Activated CD4-positive, alpha-beta T cell treated with anti-CD3 and anti-CD28 coated beads, Interleukin-2, amount 50 U/mL, for 48 hours (primary cell): ENCODE measurements around the gene RETREG1.

Experiments used
- DNase-seq, 2 experiments: peaks; one replicate each; pipeline ENCODE4 v3.0.0-alpha.2; 2020

The RETREG1 gene

DNA sequence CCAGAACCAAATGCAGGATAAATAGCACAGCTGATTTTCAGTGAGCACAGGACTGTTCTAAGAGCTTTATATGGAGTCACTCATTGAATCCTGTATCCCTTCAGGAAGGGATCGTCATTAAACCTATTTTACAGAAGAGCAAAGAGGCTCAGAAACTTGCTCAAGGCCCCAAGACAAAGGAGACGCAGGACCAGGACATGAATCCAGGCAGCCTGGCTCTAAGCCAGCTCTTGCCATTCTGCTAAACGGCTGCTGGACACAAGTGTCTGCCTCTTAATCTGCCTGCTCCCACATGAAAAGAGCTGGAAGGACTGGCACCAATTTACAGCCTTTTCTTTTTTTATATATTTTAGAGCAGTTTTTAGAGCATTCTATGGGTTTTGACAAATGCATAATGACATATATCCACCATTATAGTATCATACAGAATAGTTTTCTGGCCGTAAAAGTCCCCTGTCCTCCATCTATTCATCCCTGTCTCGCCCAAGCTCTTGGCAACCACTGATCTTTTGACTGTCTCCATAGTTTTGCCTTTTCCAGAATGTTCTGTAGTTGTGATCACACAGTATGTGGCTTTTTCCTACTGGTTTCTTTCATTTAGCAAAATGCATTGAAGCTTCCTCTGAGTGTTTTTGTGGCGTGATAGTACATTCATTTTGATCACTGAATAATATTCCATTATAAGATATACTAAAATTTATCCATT, 37.5 kb downstream of the RETREG1 start:
- no peak for DNase-seq

DNA sequence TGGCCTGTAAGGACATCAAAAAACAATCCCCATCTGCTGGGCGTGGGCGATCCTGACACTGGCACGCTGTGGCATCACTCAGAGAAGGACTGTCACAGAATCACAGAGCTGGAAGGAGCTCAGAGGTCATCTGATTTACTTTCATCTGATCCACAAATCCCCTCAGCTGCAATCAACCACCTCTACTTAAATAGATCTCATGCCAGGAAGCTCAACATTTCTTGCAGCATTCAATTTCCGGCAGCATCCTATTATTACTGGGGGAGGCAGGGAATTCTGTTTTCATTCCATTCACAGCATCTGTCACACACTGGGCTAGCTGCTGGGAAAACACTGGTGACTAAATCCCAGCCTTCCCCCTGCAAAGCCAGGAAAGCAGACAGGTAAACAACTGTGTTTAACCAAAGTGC, 38.3 kb downstream of the RETREG1 start:
- DNase-seq = no peak

DNA sequence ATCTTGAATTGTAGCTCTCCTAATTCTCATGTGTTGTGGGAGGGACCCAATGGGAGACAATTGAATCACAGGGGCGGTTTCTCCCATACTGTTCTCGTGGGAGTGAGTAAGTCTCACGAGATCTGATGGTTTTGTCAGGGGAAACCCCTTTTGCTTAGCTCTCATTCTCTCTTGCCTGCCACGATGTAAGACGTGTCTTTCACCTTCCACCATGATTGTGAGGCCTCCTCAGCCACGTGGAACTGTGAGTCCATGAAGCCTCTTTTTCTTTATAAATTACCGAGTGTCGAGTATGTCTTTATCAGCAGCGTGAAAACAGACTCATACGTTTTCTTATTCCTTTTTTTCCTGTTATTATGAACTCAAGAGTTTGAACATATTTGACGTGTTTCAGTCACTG, 39.1 kb downstream of the RETREG1 start:
- DNase-seq = no peak

DNA sequence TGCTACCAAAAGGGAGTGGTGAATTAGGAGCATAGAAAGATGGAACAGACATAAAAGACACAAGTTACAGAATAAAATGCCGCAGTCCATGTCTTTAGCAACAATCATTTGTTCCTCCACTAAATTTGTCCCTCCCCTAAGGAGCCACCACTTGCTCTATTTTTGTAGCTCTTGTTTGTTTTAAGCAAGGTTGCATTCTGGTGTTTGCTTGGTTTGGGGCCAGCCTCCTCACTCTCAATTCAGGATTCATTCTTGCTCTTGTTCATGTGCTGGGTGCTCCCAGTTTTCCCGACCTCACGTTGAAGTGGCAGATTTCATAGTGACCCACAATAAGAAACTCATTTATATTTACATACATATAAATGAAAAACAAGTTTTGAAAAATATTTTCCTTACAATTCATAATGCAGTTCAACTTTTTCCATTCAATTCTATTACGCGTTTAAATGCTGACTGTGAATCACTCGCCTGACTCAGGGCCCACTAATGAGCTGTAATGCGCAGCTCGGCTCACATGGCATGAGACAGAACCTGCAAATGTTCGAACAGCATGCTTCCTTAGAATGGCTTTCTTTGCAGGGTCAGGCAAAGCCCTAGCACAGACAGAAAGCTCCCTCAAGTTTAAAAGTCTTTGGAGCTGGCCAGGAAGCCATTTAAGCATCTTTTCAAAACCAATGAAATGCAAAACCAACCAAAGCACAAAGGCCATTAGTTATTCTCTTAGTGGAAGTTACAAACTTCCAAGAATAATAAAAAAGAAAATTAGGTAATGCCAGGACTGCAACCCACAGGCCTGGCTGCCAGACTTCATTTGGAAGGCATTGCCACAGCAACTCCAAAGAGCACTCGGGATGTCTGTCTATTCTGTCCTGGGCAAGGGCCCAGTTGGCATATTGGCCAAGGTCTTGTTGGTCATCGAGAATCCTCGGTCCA, 41.7 kb downstream of the RETREG1 start:
- no peak for DNase-seq

DNA sequence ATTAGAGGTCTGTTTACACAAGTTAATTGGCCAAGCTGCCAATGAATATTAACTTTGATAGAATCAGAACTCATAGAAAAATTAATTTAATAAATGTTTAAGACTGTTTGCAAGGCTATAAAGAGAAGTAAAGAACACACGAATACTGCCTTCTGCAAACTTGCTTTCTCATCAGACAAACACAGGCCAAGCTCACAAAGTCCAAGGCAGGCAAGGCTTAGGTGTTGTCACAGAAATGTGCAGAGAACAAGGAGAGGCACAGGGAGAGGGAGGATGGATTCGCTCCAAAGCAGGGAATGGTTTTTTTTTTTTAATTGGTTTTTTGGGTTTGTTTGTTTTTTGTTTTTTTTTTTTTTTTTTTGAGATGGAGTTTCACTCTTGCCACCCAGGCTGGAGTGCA, 43.4 kb downstream of the RETREG1 start:
- DNase-seq = no peak

DNA sequence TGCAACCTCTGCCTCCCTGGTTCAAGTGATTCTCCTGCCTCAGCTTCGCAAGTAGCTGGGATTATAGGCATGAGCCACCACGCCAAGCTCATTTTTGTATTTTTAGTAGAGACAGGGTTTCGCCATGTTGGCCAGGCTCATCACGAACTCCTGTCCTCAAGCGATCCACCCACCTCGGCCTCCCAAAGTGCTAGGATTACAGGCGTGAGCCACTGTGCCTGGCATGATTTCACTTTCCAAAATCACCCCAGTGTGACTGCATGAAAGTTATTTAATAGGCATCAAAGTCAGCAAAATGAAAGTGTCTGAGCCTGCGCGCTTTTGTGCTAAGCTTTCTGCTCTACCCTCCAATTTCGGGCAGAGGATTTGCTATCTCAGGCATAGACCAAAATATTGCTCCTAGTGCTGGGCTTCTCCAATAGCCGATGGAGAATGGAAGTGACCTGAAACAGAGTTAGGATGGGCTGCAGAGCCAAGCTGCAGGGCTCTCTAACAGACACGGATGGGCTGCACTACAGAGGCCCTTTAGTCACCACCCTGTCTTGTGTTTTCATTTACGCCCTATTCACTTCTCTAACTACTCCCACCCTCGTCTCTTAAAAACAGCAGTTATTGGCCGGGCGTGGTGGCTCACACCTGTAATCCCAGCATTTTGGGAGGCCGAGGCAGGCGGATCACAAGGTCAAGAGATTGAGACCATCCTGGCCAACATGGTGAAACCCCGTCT, 44.3 kb downstream of the RETREG1 start:
- DNase-seq = no peak

DNA sequence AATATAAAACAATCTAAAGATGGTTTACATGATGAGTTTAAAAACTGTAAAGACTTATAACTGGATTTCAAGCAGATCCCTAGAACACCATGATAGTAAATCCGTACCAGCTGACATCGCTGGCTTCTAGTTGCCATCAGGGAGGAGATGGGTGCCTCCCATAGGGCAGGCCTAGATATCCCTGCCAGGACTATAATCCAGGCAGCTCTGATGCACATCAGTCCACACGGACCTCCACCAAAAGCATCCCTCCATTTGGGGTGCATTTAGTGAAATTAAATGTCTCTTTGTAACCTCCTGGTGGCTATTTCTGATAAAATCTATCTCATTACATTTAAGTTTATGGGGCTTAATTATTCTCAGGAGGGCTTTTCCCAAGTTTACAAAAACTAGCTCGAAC, 45.8 kb downstream of the RETREG1 start:
- no peak for DNase-seq

DNA sequence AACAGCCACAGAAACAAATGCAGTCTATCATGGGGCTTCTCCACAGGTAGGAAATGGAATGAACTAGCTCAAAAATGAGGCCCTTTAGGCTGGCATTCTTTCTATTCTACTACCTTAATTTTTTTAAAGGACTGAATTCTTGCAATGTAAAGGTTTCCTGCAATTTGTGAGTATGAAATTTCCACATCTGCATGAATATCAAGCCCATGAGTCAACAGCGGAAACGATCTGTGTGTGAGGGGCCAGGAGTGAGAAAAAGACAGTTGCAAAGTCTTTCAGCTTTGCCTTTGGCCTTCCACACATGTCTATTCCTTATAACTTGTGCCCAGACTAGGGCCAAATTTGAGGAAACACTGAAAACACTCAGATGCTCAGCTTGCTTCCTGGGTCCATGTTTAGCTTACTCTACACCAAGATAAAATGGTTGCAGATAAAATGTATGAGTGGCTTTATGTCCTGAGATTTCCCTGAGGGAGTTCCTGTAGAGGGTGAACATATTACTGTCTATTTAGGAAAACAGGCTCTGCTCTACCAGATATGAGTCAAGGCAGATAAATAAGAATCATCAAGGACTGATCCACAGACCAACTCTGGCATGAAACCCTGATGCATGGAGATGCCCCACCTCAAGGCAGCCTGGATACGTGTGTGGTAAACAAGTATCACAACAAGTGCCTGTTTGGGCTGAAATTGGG, 46.5 kb downstream of the RETREG1 start:
- no peak for DNase-seq

DNA sequence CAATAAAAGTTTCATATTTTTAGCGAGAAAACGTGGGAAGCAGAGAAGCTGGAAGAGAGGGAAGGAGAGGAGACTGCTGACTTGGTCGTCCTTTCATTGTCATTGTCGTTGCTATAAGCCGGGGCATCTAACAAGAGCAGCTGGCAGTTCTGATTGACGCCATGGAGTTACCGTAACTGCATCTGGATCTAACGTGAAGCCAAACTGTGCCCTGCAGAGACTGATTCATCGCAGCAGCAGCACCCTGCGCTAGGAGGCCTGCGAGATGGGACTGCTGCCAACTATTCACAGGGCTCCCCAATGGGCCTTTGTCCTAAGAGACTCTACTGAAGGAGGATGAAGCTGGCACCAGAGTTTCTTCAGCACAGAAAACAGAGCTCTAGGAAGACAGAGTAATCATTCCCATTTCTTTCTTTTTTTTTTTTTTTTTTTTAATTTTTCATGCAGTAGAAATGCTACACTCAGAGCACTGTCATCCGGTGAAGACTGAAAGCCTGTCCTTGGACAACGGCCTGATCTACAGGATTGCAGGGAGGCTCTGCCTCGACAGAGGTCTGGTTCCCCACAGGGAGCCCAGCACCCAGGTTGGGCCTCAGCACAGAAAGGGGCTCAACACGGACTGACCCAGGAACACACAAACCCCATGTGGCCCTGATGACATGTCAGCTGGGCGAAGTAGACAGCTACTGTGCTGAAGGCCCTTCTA, 47.8 kb downstream of the RETREG1 start:
- DNase-seq = no peak

DNA sequence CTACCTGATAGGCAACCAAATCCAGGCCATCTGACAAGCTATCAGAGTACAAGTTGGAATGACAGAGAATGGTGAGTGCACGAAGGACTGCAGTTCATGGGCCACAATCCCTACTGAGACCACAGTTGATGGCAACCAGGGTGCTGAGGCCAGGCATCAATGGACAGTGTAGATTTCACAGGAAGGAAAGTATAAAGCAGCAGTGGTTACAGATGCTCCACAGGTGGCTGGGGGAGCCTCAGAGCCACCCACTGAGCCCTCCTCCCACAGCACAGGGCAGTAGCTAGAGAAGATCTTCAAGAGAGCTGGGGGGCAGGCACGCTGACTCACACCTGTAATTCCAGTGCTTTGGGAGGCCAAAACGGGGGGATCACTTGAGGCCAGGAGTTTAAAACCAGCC, 49.4 kb downstream of the RETREG1 start:
- DNase-seq = no peak

DNA sequence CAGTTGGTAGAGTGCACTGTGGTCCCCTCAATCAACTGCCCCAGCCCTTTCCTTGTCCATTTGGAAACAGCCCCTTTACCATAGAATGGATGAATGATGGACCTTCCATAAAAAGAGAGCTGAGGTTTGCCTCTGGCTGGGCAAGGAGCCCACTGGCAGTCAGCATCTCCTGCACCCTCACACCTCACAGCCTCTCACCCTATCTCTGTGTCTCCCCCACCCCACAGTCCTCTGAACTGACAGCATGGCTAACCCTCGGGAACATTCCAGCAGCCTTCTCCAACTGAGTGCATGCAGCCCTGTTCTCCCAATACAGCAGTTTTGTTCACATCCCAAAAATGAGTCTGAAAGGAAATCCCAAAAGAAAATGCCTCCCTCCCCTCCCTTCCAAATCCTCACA, 51.7 kb downstream of the RETREG1 start:
- no peak for DNase-seq

DNA sequence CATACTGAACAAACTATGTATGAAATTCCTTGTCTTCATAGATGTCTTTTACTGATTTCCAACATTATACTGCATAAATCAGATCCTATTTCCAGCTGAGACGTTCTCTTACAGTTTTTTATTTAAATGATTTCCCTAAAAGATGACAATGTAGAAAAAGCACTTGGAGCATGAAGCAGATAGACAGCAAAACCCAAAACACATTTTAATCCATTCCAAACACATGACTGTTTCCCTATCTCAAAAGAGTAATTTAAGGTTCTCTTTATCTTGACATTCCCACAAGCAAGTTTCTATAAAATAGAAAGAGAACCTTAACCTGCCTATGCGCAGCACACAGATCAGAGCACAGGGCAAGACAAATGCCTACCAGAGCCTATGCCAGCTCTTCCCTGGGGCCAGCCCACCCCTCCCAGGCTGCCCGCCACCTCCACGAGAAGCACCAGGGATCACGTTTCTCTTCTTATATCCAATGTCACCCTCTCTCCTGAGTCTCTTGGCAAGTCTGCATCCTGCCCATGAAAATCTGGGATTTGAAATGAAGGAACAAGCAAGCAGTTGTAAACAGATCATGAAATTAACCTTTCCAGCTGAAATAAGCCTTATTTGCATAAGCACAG, 52.4 kb downstream of the RETREG1 start:
- DNase-seq = no peak

DNA sequence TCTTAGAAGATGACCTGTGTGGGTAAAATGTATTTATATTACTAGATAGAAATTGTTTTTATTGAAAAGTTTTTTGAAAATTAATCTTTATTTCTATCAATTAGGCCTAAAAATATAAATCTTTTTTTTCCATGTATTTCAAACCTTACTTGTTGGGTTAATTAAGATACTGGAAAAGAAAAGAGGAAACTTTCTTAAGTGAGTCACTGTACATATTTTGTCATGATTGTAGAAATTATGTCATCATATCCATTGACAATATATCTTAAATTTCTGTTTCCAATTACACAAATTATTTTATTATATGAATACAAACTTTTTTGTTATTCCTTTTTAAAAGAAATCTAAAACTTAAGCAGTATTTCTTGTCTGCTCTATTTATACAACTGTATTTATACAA, 53.1 kb downstream of the RETREG1 start:
- no peak for DNase-seq

DNA sequence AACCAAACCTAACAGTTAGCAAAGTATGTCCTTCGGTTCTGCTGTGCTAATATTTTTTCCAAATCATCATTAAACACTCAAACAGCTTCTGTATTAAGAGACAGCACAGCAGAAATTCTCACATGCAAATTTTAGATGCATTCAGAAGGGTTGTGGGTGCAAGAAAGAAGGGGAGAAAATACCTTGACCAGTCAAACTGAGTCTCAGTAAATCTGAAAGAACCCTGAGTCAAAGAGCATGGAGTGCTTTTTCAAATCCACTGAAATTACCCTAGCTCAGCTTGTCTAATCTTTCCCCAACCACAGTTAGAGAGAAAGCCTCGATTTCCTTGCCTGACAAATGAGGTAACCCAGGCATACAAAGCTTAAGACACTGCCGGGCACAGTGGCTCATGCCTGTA, 55.1 kb downstream of the RETREG1 start:
- DNase-seq = no peak

DNA sequence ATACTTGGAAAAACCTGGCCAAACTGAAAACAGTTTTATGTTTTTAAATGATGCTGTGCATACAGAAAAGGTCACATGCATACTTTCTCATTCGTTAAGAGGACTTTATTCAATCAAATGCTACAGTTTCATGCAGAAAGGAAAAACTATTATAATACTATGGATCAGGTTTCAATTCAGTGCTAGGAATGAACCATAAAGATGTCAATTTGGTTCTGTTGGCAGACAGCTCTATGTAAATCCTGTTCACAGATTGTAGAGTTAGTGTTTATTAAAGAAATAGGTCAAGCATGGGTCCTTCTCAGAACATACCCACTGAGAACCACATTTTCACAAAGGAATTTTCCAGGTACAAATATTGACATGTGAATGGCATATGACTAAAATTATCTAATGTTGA, 57.1 kb downstream of the RETREG1 start:
- no peak for DNase-seq

DNA sequence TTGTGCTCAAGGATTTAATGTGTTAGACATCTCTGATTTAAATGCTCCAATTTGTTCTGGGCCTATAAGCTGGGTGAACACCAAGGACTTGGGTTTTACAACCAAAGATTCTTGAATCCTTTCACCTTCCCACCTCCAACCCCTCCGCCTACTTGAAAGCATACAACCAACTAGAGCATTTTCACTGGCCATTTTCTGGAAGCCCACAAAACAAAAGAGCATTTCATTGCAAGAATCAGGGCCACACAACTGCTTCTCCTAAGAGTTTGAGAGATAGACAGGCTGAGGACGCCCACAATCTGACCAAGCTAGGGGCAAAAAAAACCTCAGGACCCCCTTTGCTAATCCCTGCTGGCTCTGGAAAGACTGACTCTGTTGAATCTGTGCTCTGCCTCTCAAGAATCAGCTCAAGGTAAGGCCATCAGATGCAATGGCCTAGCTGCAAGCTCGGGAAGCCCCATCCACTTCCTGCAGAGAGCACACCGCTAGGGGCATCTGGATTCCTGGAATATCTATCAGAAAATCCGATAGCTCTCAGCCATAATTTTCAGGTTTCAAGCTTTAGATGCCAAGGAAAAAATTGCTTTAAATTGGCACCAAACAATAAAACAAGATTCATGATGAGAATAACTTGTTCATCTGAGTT, 57.7 kb downstream of the RETREG1 start:
- no peak for DNase-seq

DNA sequence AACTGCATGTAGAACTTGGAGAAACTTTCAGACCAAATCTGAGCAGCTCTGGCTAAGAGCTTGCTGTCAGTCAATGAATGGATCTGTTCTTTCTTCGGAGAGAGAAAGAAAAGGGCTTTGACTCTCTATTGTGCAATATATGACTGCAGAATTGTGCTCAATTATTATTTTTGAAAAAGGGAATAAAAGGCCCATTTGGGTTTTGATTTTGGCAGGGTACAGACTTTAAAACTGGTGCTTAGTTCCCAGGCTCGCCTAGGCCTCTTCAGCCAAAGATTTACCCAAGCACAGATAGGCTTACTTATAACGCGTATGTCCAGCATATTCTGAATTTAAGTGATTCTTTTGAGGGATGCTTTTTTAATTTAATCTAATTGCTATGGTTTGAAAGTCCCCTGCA, 59.3 kb downstream of the RETREG1 start:
- no peak for DNase-seq

DNA sequence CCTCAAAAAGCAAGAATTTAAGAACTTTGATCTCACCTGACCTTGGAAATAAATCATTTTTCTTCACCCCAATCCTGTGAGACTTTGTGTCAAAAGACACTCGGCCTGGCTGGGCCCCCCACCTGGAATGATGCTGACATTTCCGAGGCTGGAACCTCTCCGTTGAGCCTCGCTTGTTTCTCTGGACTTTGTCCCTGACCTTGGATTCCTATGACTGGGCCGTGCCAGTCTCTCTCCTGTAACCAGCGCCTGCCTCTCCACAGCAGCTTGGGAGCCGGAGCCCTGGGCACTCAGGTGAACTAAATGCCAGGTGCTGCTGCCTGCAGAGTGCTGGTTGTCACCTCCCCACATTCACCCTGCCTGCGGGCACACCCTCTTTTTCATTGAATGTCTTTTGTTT, 62.7 kb downstream of the RETREG1 start:
- DNase-seq = no peak

DNA sequence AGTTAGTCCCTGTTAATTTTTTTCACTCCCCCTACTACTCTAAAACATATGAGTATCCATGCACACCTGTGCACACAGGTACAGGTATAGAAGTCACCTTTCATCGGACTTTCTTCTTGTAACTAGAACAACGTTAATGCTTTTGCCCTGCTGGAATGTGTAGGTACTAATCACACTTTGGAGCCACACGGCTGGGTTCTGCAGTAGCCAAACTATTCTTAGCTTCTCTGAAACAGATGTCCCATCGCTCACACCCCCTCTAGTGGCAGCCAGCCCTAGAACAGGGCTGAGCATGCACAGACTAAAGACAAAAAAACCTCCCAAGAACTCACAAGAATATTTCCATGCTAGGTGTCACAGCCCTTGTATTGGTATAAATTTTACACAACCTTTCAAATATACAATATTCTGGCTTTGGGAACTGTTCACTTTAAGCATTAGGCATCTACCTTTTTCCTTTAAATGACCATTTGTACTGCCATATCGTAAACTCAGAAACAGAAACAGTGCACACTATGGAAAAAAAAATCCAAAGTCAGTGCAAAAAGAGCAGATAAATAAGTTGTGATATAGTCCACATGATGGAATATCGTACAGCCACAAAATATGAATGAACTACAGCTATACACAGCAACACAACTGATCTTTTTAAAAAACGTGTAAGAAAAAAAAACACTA, 64.0 kb downstream of the RETREG1 start:
- peak; percentile 59 to 62 for DNase-seq

DNA sequence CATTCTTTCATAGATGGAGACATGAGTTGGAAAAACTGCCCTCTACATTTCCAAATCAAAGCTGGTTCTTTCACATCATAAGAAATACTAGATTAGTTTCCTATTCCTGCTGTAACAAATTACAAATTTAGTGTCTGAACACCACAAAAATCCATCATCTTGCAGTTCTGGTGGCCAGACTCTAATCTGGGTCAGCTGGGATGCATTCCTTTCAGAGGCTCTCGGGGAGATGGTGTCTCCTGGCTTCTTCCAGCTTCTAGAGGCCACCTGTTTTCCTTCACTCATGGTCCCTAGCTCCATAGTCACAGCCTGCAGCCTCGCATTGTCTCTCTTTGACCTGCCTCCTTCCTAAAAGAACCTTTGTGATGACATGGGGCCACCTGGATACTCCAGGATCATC, 65.2 kb downstream of the RETREG1 start:
- no peak for DNase-seq
